AG09309 (cell line): ENCODE results near the gene TSKS.

Experiments used
- DNase-seq: peaks from one replicate; pipeline ENCODE4 v3.0.0-alpha.2; 2010; ENCODE audit warnings: low read depth
- H3K4me3 ChIP-seq: 2 replicates; pipeline ENCODE4 v1.5.1; 2011; ENCODE audit warnings: mild to moderate bottlenecking, low read depth, low read length, moderate library complexity; ENCODE audit not compliant: control insufficient read depth
- TF ChIP-seq, protein P1 (sequence below): IDR thresholded peaks from 2 replicates; pipeline ENCODE4 v1.5.1; 2011; ENCODE audit warnings: mild to moderate bottlenecking, low read depth, low read length, inconsistent platforms; ENCODE audit not compliant: insufficient read depth, control insufficient read depth; ENCODE audit errors: missing control alignments

Gene TSKS

DNA sequence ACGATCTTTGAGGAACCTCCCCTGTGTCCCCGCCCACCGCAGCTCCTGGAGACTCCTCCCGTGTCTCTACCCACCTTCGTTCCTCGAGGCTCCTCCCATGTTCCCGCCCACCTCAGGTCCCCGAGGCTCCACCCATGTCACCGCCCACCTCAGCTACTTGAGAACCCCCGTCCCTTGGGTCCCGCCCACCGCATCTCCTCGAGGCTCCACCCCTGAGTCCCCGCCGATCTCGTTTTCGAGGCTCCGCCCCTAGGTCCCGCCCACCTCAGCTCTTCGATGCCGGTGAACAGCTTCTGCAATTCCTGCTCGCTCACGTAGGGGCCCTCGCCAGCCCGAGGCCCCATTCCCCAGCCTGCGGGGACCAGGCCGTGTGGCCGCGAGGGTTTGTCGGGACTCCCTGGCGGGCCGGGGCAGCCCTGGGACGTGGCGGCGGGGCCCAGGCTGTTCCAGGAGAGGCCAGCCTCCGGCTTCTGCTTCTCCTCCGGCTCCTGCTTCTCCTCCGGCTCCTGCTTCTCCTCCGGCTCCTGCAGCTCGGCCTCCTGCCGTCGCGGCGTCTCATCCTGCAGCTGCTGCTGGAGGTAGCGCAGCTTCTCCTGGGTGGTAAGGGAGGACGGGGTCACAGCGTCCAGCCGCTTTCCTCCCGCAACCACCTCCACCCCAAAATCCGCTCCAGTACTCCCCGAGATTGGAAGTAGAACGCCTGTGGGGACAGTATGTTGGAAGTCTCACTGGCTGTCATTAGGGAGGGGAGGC lies 16.7 kb downstream of the TSKS start:
- H3K4me3 ChIP-seq, result no peak overlapping the region
- TF ChIP-seq, protein P1, sequence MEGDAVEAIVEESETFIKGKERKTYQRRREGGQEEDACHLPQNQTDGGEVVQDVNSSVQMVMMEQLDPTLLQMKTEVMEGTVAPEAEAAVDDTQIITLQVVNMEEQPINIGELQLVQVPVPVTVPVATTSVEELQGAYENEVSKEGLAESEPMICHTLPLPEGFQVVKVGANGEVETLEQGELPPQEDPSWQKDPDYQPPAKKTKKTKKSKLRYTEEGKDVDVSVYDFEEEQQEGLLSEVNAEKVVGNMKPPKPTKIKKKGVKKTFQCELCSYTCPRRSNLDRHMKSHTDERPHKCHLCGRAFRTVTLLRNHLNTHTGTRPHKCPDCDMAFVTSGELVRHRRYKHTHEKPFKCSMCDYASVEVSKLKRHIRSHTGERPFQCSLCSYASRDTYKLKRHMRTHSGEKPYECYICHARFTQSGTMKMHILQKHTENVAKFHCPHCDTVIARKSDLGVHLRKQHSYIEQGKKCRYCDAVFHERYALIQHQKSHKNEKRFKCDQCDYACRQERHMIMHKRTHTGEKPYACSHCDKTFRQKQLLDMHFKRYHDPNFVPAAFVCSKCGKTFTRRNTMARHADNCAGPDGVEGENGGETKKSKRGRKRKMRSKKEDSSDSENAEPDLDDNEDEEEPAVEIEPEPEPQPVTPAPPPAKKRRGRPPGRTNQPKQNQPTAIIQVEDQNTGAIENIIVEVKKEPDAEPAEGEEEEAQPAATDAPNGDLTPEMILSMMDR, result no peak
- DNase-seq, result no peak

DNA sequence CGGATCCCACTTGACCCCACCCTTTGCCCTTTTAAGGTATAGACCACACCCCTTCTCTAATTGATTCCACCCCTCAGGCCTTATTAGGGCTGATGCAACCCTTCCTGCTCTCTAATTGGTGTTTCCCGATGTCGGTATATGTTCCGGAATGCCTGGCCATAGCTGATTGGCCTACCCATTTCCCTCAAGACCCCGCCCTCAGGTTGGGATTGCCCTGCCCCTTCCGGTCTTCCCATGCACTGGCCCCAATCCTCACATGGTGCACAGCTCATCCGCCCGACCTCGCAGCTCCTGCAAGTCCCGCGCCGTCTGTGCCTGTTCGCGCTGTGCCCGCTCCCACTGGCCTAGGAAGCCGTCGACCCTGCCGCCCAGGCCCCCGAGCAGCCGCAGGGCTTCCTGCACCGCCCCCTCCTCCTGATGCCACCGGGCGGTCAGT lies 18.1 kb downstream of the TSKS start:
- TF ChIP-seq, protein P1, result no peak
- DNase-seq, result no peak
- no peak overlapping the region for H3K4me3 ChIP-seq

DNA sequence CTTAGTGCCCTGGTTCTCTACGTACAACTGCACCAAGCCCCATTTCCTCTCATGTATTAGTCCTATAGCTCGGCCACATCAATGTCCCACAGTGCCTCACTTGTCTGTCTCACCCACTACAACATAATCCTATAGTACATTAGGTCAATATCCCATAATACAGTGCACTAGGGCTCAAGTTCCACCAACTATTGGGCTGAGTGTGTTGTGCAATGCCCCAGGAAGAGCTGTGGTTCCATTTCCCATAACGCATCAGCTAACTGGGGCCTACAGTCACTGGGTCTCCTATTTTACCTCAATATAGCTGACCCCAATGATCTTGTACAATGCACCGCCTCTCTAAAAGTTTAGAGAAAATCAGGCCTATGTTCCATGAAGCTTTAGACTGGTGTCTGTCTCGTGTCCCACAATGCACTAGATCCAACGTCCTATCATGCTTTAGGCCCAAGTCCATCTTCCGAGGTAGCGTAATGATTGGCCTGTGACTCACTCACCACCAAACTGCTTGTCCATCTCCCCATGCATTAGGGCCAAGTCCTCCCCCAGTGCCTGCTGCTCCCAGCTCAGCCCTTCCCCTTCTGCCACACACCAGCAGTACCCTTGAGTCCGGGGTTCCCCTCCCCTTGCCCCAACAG lies 21.8 kb downstream of the TSKS start:
- H3K4me3 ChIP-seq, result no peak overlapping the region
- TF ChIP-seq, protein P1, result no peak
- no peak for DNase-seq

GRCh38 chr19:49739933-49740332 lies 23.2 kb downstream of the TSKS start:
- no peak overlapping the region for H3K4me3 ChIP-seq
- DNase-seq, result no peak
- TF ChIP-seq, protein P1, result no peak

- TF ChIP-seq, protein P1, result no peak
- H3K4me3 ChIP-seq, result no peak overlapping the region
- DNase-seq, result no peak
Measured at GRCh38 chr19:49739098-49739497, 24.0 kb downstream of the TSKS start.

DNA sequence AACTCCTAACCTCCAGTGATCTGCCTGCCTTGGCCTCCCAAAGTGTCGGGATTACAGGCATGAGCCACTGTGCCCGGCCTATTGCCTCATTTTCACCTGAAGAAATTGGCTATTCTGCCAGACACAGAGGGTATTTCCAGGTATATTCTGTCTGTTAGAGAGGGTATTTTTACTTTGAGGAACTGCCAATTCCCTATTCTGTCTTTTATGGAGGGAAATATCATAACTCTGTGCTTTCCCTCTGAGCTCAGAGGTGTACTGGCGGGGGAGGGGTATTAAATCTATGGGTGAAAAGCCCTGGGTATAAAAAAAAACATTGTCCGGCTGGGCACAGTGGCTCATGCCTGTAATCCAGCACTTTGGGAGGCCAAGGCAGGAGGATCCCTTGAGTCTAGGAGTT lies 24.8 kb downstream of the TSKS start:
- no peak for DNase-seq
- no peak overlapping the region for H3K4me3 ChIP-seq
- TF ChIP-seq, protein P1, result no peak

GRCh38 chr19:49730166-49730565 lies 32.9 kb downstream of the TSKS start:
- TF ChIP-seq, protein P1, result no peak
- H3K4me3 ChIP-seq, result no peak overlapping the region
- no peak for DNase-seq
